Measurements from ENCODE around the gene SYT9.
A peak's percentile ranks its signal among the peaks of the same experiment; 100 is the strongest.

The SYT9 gene

DNA sequence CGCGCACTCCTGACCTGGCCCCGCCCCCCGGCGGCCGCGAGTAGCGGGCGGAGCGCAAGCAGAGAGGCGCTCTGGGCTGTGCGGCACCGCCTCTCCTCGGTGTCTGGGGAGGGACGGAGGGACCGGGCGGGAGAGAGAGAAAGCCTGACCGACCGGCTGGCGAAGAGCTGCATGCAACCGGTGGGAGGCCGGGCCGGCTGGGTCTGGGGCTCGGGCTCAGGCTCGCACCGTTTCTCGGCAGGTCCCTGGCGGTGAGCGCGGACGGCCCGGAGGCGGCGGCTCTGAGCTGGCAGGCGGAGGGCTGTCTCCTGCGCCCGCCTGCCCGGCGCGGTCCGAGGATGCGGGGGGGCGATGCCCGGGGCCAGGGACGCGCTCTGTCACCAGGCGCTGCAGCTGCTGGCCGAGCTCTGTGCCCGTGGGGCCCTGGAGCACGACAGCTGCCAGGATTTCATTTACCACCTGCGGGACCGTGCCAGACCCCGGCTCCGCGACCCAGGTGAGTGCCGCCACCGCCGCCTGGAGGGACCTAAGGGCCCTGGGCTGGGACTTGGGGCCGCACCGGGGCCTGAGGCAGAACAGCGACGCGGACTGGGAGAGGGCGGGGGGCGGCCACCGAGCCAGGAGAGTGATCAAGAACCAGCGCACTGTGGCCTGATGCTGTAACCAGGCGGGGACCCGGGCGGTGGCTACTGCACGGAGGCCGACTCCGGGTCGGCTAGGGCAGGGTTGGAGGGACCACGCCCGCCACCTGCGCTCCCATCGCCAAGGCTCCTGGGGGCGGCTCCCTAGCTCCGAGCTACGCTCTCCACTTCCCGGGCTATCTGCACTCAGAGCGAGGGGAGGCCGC, at the start of gene SYT9:
TSS of gene SYT9 (plus strand) at position 69 of the 847 bp plus-strand sequence. CDS start at position 352, 283 bp downstream.
- ChIA-PET POLR2A (no interaction called here), CTCF (interaction anchor here (1.0 kb wide), 1 partner anchor 12 kb away, joined by 3 read pairs; no protein-coding TSS in a partner anchor)
- TF ChIP-seq, protein P1, sequence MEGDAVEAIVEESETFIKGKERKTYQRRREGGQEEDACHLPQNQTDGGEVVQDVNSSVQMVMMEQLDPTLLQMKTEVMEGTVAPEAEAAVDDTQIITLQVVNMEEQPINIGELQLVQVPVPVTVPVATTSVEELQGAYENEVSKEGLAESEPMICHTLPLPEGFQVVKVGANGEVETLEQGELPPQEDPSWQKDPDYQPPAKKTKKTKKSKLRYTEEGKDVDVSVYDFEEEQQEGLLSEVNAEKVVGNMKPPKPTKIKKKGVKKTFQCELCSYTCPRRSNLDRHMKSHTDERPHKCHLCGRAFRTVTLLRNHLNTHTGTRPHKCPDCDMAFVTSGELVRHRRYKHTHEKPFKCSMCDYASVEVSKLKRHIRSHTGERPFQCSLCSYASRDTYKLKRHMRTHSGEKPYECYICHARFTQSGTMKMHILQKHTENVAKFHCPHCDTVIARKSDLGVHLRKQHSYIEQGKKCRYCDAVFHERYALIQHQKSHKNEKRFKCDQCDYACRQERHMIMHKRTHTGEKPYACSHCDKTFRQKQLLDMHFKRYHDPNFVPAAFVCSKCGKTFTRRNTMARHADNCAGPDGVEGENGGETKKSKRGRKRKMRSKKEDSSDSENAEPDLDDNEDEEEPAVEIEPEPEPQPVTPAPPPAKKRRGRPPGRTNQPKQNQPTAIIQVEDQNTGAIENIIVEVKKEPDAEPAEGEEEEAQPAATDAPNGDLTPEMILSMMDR (IDR thresholded peaks at IDR 0.05; ENCODE audit: insufficient read depth, low read length, missing control alignments), result no peak
- no peak for DNase-seq (ENCODE audit: low read depth, low spot score)
- H3K4me3 ChIP-seq (ENCODE audit: low read depth, low read length), result peak within 1 kb of the TSS; percentile 48

- ChIA-PET POLR2A (no interaction called here), CTCF (no interaction called here)
- no peak for DNase-seq (ENCODE audit: low read depth, low spot score)
- TF ChIP-seq, protein P1 (IDR thresholded peaks at IDR 0.05; ENCODE audit: insufficient read depth, low read length, missing control alignments), result no peak
- no peak overlapping the region for H3K4me3 ChIP-seq (ENCODE audit: low read depth, low read length)
Measured at GRCh38 chr11:7202412-7202811, 49.3 kb upstream of the SYT9 start.

- no peak for DNase-seq (ENCODE audit: low read depth, low spot score)
Measured at GRCh38 chr11:7204778-7205177, 46.9 kb upstream of the SYT9 start.

DNA sequence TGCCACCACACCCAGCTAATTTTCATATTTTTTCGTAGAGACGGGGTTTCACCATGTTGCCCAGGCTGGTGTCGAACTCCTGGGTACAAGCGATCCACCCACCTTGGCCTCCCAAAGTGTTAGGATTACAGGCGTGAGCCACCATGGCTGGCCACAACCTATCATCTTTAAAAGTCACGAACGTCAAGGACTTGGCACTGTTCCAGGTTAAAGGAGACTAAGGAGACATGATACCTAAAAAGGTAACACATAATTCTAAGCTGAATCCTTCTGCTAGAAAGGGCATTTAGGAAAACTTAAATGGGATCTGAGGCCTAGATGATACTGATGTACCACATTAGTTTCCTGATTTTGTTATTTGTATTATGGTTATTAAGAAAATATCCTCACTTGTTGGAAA, 43.3 kb upstream of the SYT9 start:
- no peak for DNase-seq (ENCODE audit: low read depth, low spot score)
- no peak overlapping the region for H3K4me3 ChIP-seq (ENCODE audit: low read depth, low read length)
- TF ChIP-seq, protein P1 (IDR thresholded peaks at IDR 0.05; ENCODE audit: insufficient read depth, low read length, missing control alignments), result no peak
- CTCF ChIA-PET, result no interaction called here
- POLR2A ChIA-PET, result no interaction called here

More at GRCh38 chr11:7204778-7205177, 46.9 kb upstream of the SYT9 start:
- no peak overlapping the region for H3K4me3 ChIP-seq (ENCODE audit: low read depth, low read length)
- ChIA-PET CTCF (no interaction called here), POLR2A (no interaction called here)
- TF ChIP-seq, protein P1 (IDR thresholded peaks at IDR 0.05; ENCODE audit: insufficient read depth, low read length, missing control alignments), result no peak

DNA sequence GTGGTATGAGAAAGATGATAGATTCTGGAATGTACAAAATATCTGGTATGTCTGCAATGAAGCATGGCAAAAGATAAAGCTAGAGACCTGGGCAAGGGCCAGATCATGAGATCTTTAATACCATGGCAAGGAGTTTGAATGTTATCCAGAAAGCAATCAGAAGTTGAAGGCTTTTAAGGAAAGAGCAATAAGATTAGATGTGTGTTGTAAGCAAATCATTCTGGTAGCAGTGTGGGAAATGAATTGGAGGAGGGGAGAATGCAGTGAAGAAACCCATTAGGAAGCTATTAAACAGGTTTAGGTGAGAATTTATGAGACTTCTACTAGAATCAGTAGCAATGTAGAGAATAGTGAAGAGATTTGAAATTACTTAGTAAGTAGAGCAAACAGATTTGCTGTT, 32.2 kb upstream of the SYT9 start:
- no peak for DNase-seq (ENCODE audit: low read depth, low spot score)
- TF ChIP-seq, protein P1 (IDR thresholded peaks at IDR 0.05; ENCODE audit: insufficient read depth, low read length, missing control alignments), result no peak
- ChIA-PET CTCF (no interaction called here), POLR2A (no interaction called here)
- no peak overlapping the region for H3K4me3 ChIP-seq (ENCODE audit: low read depth, low read length)

DNA sequence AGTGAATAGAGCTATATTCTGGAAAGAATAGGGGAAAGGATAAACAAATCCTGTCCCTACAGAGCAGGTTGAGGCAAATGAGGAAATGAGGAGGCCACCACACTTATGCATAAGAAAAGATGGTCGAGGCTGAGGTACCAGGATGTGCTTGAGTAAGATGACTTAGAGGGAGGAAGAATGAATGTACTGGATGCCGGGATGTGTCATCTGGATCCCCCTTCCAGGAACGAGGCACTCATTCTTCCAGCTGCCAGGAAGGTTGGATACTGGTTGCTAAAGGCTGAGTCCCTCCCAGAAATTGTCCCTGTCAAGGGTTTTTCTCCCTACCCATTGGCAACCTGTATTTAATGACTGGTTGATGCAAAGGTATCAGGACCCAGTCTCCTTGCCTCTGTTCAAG, 31.1 kb upstream of the SYT9 start:
- H3K4me3 ChIP-seq (ENCODE audit: low read depth, low read length), result no peak overlapping the region
- CTCF ChIA-PET, result no interaction called here
- no peak for DNase-seq (ENCODE audit: low read depth, low spot score)
- POLR2A ChIA-PET, result no interaction called here
- TF ChIP-seq, protein P1 (IDR thresholded peaks at IDR 0.05; ENCODE audit: insufficient read depth, low read length, missing control alignments), result no peak

All from AG04449 (cell line).